ENCODE data around the gene HELZ. TPM values are rescaled to one million over a fixed set of nuclear protein-coding genes. Genes with fewer than 3 reads are reported as not detected.

Gene HELZ
- total and polyA plus RNA-seq, 2 of the 8 experiments (the other 6 are each of a cell fraction or from before 2014, with no cell fraction given): 10.0 to 48.7 TPM

DNA sequence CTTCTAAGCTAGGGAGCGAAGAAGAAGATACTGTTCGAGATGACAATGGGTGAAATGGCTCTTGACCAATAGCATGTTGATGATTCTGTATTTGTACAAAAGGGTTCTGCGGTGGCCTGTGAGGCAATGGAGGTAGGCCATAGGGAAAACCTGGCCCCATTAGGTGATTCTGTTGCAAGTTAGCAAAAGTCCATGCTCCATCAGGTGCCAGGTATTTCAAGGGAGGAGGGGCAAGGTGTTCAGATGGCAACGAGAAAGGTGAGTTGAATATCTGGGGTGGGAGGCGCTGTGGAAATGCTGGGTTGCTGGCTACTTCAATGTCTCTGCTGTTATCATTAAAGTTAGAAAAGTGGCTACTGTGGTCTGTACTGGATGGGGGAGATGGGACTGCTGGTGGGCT, 137.8 kb downstream of the HELZ start:
- H2AK5ac ChIP-seq (ENCODE audit: low read depth, low read length): no peak overlapping the region
- no peak overlapping the region for H3K23ac ChIP-seq (ENCODE audit: insufficient read length)
- CTCF ChIA-PET (ENCODE audit: partially characterized antibody): interaction anchor here (1.2 kb wide), 1 partner anchor 41 kb away, joined by 3 read pairs; no protein-coding TSS in a partner anchor
- no peak overlapping the region for H2BK15ac ChIP-seq (ENCODE audit: low read length)
- no peak overlapping the region for H3K18ac ChIP-seq (ENCODE audit: extremely low read depth, low read length)
- no peaks in the 10 kb centered on the region for H4K20me1 ChIP-seq (replicated peaks in 1 of 2; ENCODE audit: control insufficient read depth in 1 of 2, insufficient read depth in 2 of 2, low read length in 2 of 2)
- TF ChIP-seq ASH2L (IDR thresholded peaks at IDR 0.05; ENCODE audit: low read length) (no peak), KDM1A (IDR thresholded peaks at IDR 0.05; ENCODE audit: borderline replicate concordance, low read length) (no peak), SIRT6 (IDR thresholded peaks at IDR 0.05; ENCODE audit: low read length) (no peak), SUZ12 (IDR thresholded peaks at IDR 0.05; ENCODE audit: low read length) (no peak)
- DNase-seq (ENCODE audit: low read depth in 1 of 2, low spot score in 2 of 2) (no peak), FAIRE-seq (no peak)
- no peak overlapping the region for H3K56ac ChIP-seq (replicated peaks; ENCODE audit: insufficient read length, low read depth, low read length)
- no peaks in the 10 kb centered on the region for H3K27me3 ChIP-seq (replicated peaks in 1 of 4; ENCODE audit: control insufficient read depth in 3 of 4, extremely low read depth in 1 of 4, insufficient read depth in 3 of 4, low read length in 3 of 4)
- no peak overlapping the region for H2BK20ac ChIP-seq (ENCODE audit: low read length)
- H4K5ac ChIP-seq (ENCODE audit: insufficient read length, low read depth, low read length): no peak overlapping the region
- peaks cover 5 to 39% (median 13%) of the 10 kb centered on the region in 4 experiments; a peak in 7 of 8 replicates for H3K36me3 ChIP-seq (ENCODE audit: control insufficient read depth in 2 of 4, insufficient read depth in 4 of 4, low read length in 3 of 4)
- 95% methylated on average over 5 of the region's 5 CpGs; no CpG with 5 or more reads in 1 of the 2 experiments for WGBS, 2 experiments (ENCODE audit: extremely low coverage in 1 of 2, insufficient coverage in 1 of 2, insufficient read length in 1 of 2, insufficient replicate concordance in 2 of 2, low coverage in 1 of 2, low lambda C conversion rate in 2 of 2, missing lambda C conversion rate in 1 of 2)
- H3K4me2 ChIP-seq (ENCODE audit: insufficient read depth in 1 of 2, low read depth in 2 of 2, low read length in 2 of 2): no peak overlapping the region
- no peak overlapping the region for H3K4ac ChIP-seq (replicated peaks; ENCODE audit: insufficient read length, low read depth, low read length)
- no peak overlapping the region for H4K91ac ChIP-seq (replicated peaks; ENCODE audit: insufficient read length, low read length)
- no peak overlapping the region for H2BK5ac ChIP-seq (ENCODE audit: low read depth, low read length)
- no peak overlapping the region for H3K27ac ChIP-seq (ENCODE audit: low read depth, low read length)
- no peak overlapping the region for H3K9ac ChIP-seq (replicated peaks in 1 of 4; ENCODE audit: extremely low read depth in 1 of 4, low read depth in 3 of 4, low read length in 3 of 4)
- H4K8ac ChIP-seq (ENCODE audit: extremely low read depth, insufficient read depth, low read length): no peak overlapping the region
- H3K79me2 ChIP-seq (ENCODE audit: control insufficient read depth in 1 of 2, insufficient read depth in 2 of 2, low read length in 2 of 2): no peaks in the 10 kb centered on the region
- H3K23me2 ChIP-seq (ENCODE audit: low read depth, low read length): no peaks in the 10 kb centered on the region
- H2BK120ac ChIP-seq (replicated peaks; ENCODE audit: low read depth, low read length): no peak overlapping the region
- H3K4me3 ChIP-seq (ENCODE audit: extremely low read depth in 1 of 4, insufficient read depth in 2 of 4, low read depth in 3 of 4, low read length in 4 of 4): no peak overlapping the region
- POLR2A ChIA-PET (ENCODE audit: partially characterized antibody): no interaction called here
- H3K9me3 ChIP-seq (ENCODE audit: insufficient read depth in 2 of 2, low read depth in 1 of 2, low read length in 1 of 2): no peaks in the 10 kb centered on the region
- H3K4me1 ChIP-seq (replicated peaks in 1 of 4; ENCODE audit: control insufficient read depth in 3 of 4, insufficient read depth in 4 of 4, low read length in 3 of 4): no peaks in the 10 kb centered on the region
- no peaks in the 10 kb centered on the region for H3K79me1 ChIP-seq (ENCODE audit: low read depth, low read length)
- no peak overlapping the region for H2BK12ac ChIP-seq (ENCODE audit: low read depth, low read length)
- H3K14ac ChIP-seq (ENCODE audit: insufficient read length): no peak overlapping the region
- H2AFZ ChIP-seq (ENCODE audit: low read length): no peak overlapping the region
